ENCODE data around the gene GPX6.
"Not testable (repeated sequence)": the region's sequence is repeated elsewhere in the genome, so short reads cannot be mapped to it uniquely, and the experiment has no call there.

Gene GPX6

DNA sequence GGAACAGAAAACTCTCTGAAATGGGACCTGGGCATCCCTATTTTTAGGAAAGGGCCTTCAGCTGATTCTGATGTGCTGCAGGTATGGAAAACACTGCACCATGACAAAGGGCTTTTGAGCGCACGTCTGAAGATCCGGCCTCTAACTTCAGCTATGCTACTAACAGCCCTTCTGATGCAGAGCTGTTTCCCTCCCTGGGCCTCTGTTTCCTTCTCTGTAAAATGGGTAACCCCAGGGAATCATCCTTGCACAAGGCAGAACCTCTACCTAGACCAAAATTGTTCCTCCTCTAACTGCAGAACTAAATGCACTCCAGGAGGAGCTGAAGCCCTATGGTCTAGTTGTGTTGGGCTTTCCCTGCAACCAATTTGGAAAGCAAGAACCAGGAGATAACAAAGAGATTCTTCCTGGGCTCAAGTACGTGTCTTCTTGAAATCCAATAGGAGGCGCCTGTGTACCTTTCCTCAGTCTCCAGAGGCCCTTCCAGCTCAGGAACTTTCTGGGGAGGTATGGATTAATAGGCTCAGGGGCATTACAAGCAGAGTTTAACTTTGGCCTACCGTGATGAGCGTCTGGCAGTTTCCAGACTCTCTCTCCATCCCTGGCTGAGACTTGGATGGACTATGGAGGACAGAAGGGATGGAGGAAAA, 16.0 kb upstream of the GPX6 start:
- in situ Hi-C loops (cut with MboI; ENCODE audit: low pct_unique_long_range_greater_than_20kb, low sequenced_read_pairs), result no loop called here
- no peak for DNase-seq

DNA sequence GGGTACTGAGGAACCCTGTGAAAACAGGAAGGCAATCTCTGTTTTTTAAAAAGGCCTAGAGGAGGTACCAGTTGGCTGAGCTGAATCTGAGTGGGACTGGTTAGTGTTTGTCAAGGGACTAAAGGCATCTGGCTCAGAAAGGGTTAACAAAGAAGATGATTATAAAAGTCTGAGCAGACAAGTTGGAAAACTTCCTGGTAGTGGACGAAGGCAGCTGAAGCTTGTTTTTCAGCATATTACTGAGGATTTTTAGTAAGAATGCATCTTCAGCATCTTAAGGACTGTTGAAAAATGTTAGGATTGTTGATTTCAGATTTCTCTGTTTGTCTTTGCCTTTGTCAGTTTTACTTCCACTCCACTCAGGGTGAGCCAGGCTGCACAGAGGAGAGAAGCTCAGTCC, 15.2 kb upstream of the GPX6 start:
- in situ Hi-C loops (cut with MboI; ENCODE audit: low pct_unique_long_range_greater_than_20kb, low sequenced_read_pairs), result no loop called here

DNA sequence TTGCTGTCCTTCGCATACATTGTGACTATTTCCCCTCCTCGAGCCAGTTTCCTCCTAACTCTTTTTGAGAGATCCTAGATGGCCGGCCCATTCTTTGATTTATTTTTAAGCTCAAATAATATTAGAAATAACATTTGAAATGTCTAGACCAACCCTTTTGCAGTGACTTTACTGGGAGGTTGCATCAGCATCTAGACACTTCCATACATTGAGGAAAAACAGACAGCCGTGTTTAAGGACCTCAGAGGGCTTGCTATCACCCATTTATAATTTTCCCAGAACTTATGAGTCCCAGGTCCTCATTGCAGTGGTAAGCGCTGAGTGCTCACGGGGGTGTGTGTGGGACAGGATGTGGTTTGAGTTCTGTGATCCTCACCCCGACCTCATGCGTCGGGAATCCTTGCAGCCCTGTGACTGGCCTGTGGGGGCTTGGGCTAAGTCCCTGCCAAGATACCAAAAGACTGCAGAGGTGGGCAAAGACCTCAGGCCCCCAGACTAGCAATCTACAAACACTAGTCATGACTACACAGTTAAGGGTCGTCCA, 10.0 kb upstream of the GPX6 start, which contains the start of gene GPX5:
GPX5 (plus strand) TSS at position 386 of the 544 bp plus-strand sequence; CDS start at position 519, 133 bp downstream.
- peak; percentile 53 for DNase-seq
- in situ Hi-C loops (cut with MboI; ENCODE audit: low pct_unique_long_range_greater_than_20kb, low sequenced_read_pairs), result no loop called here

More for the DNA sequence above, 15.2 kb upstream of the GPX6 start:
- no peak for DNase-seq

DNA sequence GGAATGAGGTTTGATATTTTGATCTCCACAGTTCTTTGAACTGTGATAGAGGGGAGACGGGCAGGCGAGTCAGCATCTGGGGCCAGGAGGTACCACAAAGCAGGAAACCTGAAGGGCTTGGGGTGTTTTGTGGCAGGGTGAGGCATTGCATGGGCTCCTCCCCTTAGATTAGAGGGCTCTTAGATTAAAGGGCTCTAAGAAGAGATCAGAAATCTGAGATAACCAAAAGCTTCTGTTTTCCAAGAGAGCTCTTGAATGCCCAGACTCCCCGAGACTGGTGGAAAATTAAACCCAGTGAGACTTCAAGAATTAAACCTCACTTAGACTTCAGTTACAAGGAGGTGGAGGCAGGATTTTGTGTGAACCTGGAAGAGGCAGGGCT, 7.6 kb upstream of the GPX6 start:
- in situ Hi-C loops (cut with MboI; ENCODE audit: low pct_unique_long_range_greater_than_20kb, low sequenced_read_pairs), result no loop called here
- DNase-seq, result peak; percentile 34

DNA sequence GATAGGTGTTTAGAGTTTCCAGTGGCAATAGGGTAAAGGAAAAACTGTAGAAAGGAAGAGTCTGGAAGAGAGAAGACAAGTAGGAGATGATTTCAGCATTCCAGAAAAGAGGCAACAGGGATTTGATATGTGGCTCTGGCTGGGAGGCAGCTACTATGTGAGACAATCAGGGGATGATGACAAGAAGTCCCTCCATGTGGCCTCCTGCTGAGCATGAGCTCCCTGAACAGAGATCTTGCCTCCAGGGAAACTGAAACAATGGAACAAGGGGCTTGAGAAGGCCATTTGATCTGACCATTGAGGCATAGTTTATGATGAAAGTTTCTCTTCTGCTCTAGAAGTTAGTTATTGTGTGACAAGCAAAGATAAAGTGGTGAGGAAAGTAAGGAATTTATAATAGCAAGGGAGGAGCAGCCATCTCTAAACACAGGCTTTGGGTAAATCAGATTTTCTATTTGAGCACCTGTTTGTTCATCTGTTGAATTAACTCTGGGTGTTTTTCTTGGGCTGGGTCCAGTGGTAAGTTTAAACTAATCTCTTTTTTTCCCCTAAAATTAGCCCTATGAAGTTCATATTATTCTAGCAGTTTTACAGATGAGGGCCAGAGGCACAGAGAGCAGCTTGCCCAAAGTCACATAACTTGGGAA, 7.1 kb upstream of the GPX6 start:
- in situ Hi-C loops (cut with MboI; ENCODE audit: low pct_unique_long_range_greater_than_20kb, low sequenced_read_pairs), result no loop called here
- DNase-seq, result no peak

DNA sequence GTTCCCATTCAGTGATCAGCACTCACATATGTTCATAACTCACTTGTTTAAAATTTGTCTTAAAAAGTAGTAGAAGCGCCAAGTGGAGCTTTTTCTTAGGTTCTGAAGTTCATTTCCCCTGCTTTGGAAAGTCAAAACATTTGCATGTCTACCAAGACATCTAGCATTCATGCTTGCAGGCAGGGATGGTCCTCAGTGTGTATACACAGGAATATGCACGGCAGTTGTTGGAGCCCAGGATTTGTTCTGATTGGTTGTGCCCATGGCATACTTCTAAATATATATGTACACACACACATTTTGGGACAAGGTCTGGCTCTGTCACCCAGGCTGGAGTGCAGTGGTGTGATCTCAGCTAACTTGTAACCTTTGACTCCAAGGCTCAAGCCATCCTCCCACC, 2.4 kb upstream of the GPX6 start:
- in situ Hi-C loops (cut with MboI; ENCODE audit: low pct_unique_long_range_greater_than_20kb, low sequenced_read_pairs), result no loop called here
- no peak for DNase-seq

DNA sequence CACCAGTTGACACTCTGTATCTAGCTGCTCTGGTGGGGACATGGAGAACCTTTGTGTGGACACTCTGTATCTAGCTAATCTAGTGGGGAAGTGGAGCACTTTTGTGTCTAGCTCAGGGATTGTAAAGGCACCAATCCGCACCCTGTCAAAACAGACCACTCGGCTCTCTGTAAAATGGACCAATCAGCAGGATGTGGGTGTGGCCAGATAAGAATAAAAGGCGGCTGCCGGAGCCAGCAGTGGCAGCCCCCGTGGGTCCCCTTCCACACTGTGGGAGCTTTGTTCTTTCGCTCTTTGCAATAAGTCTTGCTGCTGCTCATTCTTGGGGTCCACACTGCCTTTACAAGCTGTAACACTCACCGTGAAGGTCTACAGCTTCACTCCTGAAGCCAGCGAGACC, 3.2 kb downstream of the GPX6 start:
- DNase-seq; in situ Hi-C loops (cut with MboI; ENCODE audit: low pct_unique_long_range_greater_than_20kb, low sequenced_read_pairs): not testable (repeated sequence)

DNA sequence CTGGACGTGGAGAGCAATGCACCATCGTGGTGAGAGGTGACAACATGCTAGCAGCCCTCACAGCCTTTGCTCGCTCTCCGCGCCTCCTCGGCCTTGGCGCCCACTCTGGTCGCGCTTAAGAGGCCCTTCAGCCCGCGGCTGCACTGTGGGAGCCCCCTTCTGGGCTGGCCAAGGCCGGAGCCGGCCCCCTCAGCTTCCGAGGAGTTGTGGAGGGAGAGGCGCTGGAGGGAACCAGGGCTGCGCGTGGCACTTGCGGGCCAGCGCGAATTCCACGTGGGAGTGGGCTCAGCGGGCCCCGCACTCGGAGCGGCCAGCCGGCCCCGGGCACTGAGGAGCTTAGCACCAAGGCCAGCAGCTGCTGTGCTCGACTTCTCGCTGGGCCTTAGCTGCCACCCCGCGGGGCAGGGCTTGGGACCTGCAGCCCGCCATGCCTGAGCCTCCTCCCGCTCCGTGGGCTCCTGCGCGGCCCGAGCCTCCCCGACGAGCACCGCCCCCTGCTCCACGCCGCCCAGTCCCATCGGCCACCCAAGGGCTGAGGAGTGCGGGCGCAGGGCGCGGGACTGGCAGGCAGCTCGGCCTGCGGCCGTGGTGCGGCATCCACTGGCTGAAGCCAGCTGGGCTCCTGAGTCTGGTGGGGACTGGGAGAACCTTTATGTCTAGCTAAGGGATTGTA, 3.8 kb downstream of the GPX6 start:
- no peak for DNase-seq
- in situ Hi-C loops (cut with MboI; ENCODE audit: low pct_unique_long_range_greater_than_20kb, low sequenced_read_pairs), result no loop called here

DNA sequence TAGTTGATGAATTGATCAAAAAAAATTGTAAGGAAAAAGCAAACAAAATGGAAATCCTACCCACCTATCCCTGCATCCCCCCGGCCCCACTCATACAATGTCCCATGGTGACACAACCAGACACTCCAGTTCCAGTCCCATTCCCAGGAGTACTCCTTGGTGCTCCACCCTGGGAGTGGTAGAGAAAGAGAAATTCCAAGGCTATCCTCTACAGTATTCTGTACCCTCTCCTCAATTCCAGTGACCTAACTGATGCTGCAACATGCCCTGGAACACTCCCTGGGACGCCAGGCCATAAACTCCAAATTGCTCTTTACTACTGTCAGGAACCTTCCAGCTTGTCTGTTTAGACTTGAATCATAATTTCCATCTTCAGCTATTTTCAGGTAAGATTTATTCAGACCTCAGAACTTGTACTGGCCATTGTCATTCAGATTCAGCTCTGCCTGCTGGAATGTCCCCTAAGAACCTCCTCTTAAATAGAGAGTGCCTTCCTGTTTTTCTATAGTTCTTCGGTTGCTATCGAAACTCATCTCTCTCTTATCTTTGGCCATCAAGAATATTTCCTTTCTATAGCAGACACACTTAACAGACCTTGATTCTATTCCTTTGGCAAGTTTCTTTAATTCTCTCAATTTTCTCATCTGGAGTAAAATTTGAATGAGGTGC, 8.7 kb downstream of the GPX6 start:
- DNase-seq, result peak; percentile 78
- in situ Hi-C loops (cut with MboI; ENCODE audit: low pct_unique_long_range_greater_than_20kb, low sequenced_read_pairs), result no loop called here

DNA sequence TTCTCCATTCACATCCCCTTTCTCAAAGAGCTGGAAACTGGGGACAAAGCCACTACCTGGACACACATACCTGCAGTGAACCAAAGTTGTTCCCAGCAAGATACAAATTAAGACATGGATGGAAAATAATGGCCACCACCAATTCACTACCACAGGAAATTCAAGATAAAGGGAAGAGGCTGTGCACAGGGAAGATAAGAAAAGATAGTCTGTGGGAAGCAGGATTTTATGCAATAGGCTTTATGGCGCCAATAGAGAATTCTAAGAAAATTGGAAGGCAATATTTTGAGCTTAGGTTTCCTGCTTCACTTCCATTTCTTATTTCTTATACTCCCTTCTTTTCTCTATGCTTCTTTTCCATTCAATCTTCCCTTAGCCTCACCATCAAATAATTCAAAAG, 9.9 kb downstream of the GPX6 start:
- no peak for DNase-seq
- in situ Hi-C loops (cut with MboI; ENCODE audit: low pct_unique_long_range_greater_than_20kb, low sequenced_read_pairs), result no loop called here

DNA sequence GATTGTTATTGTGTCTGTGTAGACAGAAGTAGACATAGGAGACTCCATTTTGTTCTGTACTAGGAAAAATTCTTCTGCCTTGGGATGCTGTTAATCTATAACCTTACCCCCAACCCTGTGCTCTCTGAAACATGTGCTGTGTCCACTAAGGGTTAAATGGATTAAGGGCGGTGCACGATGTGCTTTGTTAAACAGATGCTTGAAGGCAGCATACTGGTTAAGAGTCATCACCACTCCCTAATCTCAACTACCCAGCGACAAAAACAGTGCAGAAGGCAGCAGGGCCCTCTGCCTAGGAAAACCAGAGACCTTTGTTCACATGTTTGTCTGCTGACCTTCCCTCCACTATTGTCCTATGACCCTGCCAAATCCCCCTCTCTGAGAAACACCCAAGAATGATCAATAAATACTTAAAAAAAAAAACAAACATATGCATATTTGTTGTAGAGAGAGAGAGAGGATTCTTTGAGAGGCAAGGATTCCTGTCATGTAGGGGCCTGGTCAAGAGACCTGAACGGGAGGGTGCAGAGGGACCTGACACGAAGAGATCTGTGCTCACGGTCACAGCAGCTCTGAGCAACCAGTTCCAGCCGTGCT, 12.8 kb downstream of the GPX6 start:
- in situ Hi-C loops (cut with MboI; ENCODE audit: low pct_unique_long_range_greater_than_20kb, low sequenced_read_pairs); DNase-seq: not testable (repeated sequence)

DNA sequence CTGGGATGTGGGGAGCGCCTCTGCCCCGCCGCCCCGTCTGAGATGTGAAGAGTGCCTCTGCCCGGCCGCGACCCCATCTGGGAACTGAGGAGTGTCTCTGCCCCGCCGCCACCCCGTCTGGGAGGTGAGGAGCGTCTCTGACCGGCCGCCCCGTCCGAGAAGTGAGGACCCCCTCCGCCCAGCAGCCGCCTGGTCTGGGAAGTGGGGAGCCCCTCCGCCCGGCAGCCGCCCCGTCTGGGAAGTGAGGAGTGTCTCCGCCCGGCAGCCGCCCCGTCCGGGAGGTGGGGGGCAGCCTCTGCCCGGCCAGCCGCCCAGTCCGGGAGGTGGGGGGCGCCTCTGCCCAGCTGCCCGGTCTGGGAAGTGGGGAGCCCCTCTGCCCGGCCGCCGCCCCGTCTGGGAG, 13.5 kb downstream of the GPX6 start:
- in situ Hi-C loops (cut with MboI; ENCODE audit: low pct_unique_long_range_greater_than_20kb, low sequenced_read_pairs); DNase-seq: not testable (repeated sequence)

DNA sequence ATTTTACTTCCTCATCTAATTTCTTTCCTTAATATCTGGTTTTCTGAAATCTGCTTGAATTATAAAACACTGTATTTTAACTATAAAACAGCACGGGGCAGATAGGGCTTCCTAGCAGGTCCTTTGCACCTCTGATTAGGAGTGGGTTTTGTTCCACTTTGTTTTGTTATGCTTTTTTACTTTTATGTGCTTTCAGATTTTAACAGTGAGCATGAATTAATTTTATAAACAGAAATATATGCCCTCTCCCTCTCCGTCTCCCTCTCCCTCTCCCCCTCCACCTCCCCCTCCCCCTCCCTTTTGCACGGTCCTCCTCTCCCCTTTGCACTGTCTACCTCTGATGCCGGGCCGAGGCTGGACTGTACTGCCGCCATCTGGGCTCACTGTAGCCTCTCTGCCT, 14.3 kb downstream of the GPX6 start:
- in situ Hi-C loops (cut with MboI; ENCODE audit: low pct_unique_long_range_greater_than_20kb, low sequenced_read_pairs), result no loop called here
- no peak for DNase-seq

DNA sequence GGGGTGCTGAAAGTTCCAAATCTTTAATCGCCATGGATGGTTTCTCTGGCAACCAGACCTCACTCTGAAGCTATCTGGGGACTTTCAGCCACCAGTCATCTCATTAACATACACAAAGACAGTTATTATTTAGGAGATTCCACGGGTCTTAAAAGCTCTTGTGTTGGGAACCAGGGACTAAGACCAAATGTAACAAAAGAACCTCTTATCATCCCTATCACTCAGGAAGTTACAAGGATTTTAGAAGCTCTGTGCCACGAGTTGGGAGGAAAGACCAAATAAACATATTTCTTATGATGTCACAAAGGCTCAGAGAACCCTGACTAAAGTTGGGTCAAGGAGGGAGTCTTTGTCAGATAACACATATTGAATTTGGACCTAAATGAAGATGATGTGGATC, 17.7 kb downstream of the GPX6 start:
- in situ Hi-C loops (cut with MboI; ENCODE audit: low pct_unique_long_range_greater_than_20kb, low sequenced_read_pairs), result no loop called here

DNA sequence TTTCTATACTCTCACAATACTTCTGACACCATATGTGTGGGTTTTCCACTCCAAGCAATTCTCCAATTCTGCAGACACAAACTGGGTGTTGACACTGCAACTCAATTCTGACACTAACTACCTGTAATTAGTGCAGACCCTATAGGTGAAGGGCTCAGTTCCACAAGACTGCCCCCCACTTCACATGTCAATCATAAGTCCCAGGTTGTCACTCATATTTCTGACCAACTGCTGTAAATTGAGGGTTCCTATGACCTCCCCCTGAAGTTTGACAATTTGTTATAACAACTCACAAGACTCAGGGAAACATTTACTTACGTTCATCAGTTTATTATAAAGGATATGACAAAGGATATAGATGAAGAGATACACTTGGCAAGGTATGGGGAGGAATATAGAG, 18.3 kb downstream of the GPX6 start:
- DNase-seq, result no peak
- in situ Hi-C loops (cut with MboI; ENCODE audit: low pct_unique_long_range_greater_than_20kb, low sequenced_read_pairs), result no loop called here

More for the DNA sequence above, 17.7 kb downstream of the GPX6 start:
- DNase-seq, result no peak

DNA sequence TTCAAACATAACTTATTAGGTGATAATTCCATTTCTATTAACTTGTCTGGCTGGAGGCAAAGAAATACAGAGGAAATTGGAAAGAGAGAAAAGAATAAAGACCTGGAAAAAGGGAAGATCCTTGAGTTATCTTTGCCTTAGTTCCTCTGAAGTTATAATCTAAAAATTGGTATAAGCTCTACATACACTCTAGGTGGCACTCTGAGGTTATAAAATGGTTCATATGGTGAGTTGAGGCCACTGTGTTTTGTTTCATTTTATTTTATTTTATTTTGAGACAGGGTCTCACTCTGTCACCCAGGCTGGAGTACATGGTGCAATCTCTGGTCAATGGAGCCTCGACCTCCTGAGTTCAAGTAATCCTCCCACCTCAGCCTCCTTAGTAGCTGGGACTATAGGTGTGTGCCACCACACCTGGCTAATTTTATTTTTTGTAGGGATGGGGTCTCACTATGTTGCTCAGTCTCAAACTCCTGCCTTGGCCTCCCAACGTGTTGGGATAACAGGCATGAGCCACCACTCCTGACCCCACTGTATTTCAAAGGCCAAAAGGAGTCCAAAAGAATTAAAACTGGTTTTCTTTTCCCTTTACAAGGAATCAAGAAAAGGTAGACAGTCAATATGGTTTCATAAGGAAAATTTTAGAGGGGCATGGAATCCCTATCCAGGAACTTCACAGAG, 19.4 kb downstream of the GPX6 start:
- DNase-seq, result peak; percentile 38
- in situ Hi-C loops (cut with MboI; ENCODE audit: low pct_unique_long_range_greater_than_20kb, low sequenced_read_pairs), result no loop called here

DNA sequence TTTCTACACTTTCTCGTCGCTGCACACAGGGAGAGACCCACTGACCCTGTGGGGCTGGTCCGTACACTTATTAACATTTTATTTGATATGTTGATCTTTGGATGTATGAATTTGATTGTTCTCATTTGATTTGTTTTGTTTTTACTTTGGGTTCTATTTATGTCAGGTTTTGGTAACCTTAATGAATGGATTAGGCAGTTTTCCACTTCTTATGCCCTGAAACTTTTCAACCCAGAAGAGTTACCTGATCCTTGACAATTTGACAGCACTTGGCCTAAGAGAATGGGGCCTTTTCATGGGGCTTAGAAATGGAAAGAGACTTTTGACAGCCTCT, 23.6 kb downstream of the GPX6 start:
- in situ Hi-C loops (cut with MboI; ENCODE audit: low pct_unique_long_range_greater_than_20kb, low sequenced_read_pairs), result no loop called here

DNA sequence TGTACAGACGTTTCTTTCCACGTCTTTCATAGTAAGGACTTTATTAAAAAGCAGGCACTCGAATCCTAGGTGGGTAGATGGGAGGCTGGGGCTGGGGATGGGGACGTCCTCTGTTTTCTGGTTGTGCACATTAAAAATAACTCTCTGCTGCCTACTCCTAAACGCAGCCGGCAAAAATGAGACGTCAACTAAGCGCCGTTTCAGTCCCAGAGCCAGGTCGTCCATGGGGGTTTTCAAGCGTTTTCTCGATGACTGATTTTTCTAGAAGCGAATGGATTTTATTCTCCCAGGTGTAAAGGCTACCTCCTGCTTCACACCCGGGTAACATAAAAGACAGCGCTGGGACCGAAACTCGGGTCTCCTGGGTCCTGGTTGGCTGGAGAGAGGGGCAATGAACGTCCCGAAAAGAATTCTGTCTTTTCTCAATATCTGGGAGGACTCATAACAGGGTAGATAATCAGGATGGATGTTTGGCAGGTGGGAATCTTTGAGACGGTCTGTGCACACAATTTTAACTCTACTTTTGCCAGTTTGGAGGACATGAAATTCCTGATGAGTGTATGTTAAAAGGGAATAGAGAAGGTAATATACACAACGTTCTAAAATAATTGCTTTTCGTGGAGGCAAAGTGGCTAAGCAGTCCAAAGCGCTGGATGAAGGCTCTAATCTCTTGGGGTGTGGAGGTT, 25.2 kb downstream of the GPX6 start:
- in situ Hi-C loops (cut with MboI; ENCODE audit: low pct_unique_long_range_greater_than_20kb, low sequenced_read_pairs), result no loop called here
- no peak for DNase-seq

More for the DNA sequence above, 23.6 kb downstream of the GPX6 start:
- no peak for DNase-seq
